ENCODE results near the gene WASF2. TPM values are rescaled to one million over a fixed set of nuclear protein-coding genes. Genes with fewer than 3 reads are reported as not detected.
"Not testable (repeated sequence)": the region's sequence is repeated elsewhere in the genome, so short reads cannot be mapped to it uniquely, and the experiment has no call there.

The WASF2 gene
- total RNA-seq, 1 donor from 2014 or later, result 183 TPM

DNA sequence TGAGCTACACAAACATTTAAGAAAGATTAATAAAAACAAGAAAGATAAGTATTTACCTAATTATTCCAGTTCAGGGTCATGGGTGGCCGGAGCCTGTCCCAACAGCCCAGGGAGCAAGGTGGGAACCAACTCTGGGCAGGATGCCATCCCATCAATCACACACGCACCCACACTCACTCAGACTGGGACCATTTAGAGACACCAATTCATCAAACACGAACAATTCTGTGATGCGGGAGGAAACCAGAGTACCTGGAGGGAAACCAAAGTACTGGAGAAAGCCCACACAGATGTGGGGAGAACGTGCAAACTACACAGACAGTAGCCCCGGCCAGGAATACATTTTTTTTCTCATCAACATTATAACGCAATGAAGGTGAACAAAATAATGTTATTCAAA lies 16.2 kb downstream of the WASF2 start:
- no peak for ATAC-seq
- intact Hi-C loops (cut with DNase I), result no loop called here
- DNase-seq (ENCODE audit: low spot score), result no peak

- intact Hi-C loops (cut with DNase I); DNase-seq (ENCODE audit: low spot score): not testable (repeated sequence)
Observed at GRCh38 chr1:27472098-27472497, 17.9 kb downstream of the WASF2 start.

GRCh38 chr1:27471477-27471876 lies 18.5 kb downstream of the WASF2 start:
- no peak for ATAC-seq
- no peak for DNase-seq (ENCODE audit: low spot score)
- intact Hi-C loops (cut with DNase I), result no loop called here

More at GRCh38 chr1:27472098-27472497, 17.9 kb downstream of the WASF2 start:
- not testable (repeated sequence) for ATAC-seq

GRCh38 chr1:27469334-27469733 lies 20.6 kb downstream of the WASF2 start:
- intact Hi-C loops (cut with DNase I), result no loop called here
- no peak for ATAC-seq

DNA sequence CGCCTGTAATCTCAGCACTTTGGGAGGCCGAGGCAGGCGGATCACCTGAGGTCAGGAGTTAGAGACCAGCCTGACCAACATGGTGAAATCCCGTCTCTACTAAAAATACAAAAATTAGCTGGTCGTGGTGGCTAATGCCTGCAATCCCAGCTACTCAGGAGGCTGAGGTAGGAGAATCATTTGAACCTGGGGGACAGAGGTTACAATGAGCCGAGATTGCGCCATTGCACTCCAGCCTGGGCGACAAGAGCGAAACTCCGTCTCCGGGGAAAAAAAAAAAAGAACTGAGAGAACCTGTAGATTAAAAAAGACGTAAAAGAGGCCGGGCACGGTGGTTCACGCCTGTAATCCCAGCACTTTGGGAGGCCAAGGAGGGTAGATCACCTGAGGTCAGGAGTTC lies 21.6 kb downstream of the WASF2 start:
- ATAC-seq; DNase-seq (ENCODE audit: low spot score); intact Hi-C loops (cut with DNase I): not testable (repeated sequence)

More at GRCh38 chr1:27469334-27469733, 20.6 kb downstream of the WASF2 start:
- DNase-seq (ENCODE audit: low spot score), result no peak

DNA sequence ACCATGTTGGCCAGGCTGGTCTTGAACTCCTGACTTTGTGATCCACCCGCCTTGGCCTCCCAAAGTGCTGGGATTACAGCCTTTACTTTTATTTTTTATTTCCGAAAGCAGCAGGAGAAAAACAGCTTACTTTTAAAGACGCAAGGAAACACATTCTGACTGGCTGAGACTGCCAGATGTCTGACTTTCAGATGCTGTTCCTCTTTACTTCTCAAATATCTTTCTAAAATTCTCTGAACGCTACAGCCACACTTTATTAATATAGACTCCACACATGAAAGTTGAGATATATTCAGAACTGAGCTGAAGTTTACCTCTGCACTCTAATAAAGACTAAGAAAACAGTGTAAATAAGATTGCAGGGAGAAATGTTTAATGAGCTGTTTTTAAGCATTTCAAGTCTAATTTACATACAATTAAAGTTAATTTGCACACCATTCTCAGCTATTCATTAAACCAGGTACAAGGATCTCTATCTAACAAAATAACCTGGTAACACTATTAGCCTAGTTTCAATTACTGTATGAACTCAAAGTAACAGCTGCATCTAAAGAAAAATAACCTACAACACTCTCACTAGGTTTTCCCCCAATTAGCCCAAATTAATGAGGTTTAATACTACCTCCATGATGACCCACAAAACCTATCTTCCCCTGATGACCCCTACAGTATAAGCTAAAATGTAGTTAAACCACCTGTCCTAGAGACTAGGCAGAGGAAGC lies 24.9 kb downstream of the WASF2 start:
- ATAC-seq (no peak), DNase-seq (ENCODE audit: low spot score) (no peak)
- intact Hi-C loops (cut with DNase I), result no loop called here

- DNase-seq (ENCODE audit: low spot score); intact Hi-C loops (cut with DNase I); ATAC-seq: not testable (repeated sequence)
Observed at GRCh38 chr1:27463916-27464315, 26.1 kb downstream of the WASF2 start.

DNA sequence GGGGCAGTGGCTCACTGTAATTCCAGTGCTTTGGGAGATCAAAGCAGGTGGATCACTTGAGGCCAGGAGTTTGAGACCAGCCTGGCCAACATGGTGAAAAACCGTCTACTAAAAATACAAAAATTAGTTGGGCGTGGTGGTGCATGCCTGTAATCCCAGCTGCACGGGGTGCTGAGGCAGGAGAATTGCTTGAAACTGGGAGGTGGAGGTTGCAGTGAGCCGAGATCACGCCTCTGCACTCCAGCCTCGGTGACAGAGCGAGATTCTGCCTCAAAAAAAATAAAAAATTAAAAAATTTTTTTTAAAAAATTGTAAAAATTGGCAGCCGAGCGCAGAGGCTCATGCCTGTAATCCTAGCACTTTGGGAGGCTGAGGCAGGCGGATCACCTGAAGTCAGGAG lies 31.4 kb downstream of the WASF2 start:
- DNase-seq (ENCODE audit: low spot score); intact Hi-C loops (cut with DNase I); ATAC-seq: not testable (repeated sequence)

GRCh38 chr1:27455139-27455811 lies 34.7 kb downstream of the WASF2 start:
- DNase-seq (ENCODE audit: low spot score), result no peak
- intact Hi-C loops (cut with DNase I), result no loop called here
- ATAC-seq, result no peak

DNA sequence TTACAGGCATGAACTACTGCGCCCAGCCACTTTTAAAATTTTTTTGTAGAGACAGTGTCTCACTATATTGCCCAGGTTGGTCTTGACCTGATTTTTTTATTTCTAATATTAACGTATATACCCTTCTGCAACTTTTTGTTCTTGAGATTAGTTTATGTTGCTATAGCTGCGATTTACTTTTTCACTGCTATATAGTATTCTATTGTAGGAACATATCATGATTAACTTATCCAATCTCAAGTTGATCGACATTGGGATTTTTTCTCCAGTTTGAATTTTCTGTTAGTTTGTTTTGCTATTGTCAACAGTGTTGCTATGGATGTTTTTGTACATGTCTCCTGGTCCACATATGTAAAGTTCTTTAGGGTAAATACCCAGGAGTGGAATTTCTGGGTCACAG lies 35.4 kb downstream of the WASF2 start:
- ATAC-seq (no peak), DNase-seq (ENCODE audit: low spot score) (no peak)
- intact Hi-C loops (cut with DNase I), result no loop called here

GRCh38 chr1:27451343-27451742 lies 38.6 kb downstream of the WASF2 start:
- ATAC-seq, result no peak
- intact Hi-C loops (cut with DNase I), result no loop called here
- DNase-seq (ENCODE audit: low spot score), result no peak

GRCh38 chr1:27448982-27449381 lies 41.0 kb downstream of the WASF2 start:
- intact Hi-C loops (cut with DNase I), result no loop called here
- ATAC-seq, result no peak
- DNase-seq (ENCODE audit: low spot score), result no peak

- no peak for DNase-seq (ENCODE audit: low spot score)
- intact Hi-C loops (cut with DNase I), result no loop called here
- no peak for ATAC-seq
Observed at GRCh38 chr1:27447883-27448282, 42.1 kb downstream of the WASF2 start.

DNA sequence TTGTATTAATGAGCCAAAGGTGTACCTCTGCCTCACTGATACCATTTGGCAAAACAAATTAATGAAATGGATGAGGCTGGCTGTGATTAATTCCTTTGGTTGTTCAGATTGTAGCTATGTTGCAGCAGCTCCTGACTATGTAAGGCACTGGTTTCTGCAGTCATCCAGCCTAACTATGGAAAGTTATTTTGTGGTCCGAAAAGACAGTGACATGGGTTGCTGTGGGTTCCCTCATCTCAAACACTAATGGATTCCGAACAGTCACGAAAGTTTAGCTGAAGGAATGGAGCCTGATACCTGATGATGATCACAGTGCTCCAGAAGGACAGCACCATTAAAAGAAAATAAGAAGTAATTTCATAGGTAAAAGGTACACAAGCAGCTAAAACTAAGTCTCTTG lies 42.6 kb downstream of the WASF2 start:
- intact Hi-C loops (cut with DNase I), result no loop called here

DNA sequence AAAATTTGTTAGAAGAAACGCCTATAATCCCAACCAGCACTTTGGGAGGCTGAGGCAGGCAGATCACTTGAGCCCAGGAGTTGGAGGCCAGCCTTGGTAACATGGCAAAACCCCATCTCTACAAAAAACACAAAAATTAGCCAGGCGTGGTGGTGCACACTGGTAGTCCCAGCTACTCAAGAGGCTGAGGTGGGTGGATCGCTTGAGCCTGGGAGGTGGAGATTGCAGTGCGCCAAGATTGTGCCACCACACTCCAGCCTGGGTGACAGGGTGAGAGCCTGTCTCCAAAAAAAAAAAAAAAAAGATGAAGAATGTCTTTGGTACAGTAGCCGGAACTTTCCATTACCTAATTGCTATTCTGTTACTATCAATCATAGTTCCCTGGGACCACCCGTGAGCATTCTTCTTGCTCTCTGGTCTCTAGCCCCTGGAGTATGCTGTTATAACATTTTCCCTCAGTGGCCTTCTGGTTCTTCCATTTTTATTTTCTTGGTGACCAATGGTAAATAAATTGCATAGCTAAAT lies 43.4 kb downstream of the WASF2 start:
- no peak for ATAC-seq
- intact Hi-C loops (cut with DNase I), result no loop called here
- DNase-seq (ENCODE audit: low spot score), result no peak

More for the DNA sequence above, 42.6 kb downstream of the WASF2 start:
- no peak for ATAC-seq
- DNase-seq (ENCODE audit: low spot score), result no peak

- ATAC-seq, result no peak
- no peak for DNase-seq (ENCODE audit: low spot score)
- intact Hi-C loops (cut with DNase I), result no loop called here
Observed at GRCh38 chr1:27445177-27445936, 44.6 kb downstream of the WASF2 start.

DNA sequence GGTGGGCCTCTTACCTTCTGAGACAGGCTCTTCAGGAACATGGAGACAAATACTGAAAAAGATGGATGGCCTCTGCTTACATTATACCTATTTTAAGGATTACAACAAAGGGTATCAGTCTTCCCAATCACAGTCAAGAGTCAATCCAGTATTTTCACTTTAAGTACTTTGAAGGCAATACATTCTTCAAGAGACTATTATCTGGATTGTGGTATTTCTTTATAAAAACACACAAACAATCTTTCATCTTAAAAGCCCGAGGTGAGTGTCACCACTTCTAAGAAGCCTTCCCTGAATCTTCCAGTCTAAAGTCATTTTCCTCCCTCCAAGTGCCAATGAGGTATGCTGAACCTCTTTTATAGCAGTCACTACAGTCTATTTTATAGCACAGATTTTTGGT lies 45.3 kb downstream of the WASF2 start:
- no peak for ATAC-seq
- DNase-seq (ENCODE audit: low spot score), result no peak
- intact Hi-C loops (cut with DNase I), result no loop called here

DNA sequence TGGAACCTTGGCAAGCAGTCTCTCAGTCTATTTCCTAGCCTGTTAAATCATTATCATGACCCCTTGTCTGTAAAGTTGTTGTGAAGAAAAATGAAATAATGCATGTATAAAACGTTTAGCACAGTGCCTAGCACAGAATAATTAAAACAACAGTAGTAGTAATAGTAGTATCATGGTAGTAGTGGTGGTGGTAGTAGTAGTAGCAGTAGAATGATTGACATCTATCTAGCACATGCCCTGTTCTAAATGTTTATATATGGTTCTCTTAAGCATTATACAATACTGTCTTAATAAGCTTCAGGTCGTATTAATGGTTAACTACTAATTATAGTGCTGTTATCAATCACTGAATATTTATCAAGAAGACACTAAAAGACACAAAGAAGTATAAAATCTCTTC lies 50.8 kb downstream of the WASF2 start:
- ATAC-seq, result no peak
- intact Hi-C loops (cut with DNase I), result no loop called here
- no peak for DNase-seq (ENCODE audit: low spot score)

DNA sequence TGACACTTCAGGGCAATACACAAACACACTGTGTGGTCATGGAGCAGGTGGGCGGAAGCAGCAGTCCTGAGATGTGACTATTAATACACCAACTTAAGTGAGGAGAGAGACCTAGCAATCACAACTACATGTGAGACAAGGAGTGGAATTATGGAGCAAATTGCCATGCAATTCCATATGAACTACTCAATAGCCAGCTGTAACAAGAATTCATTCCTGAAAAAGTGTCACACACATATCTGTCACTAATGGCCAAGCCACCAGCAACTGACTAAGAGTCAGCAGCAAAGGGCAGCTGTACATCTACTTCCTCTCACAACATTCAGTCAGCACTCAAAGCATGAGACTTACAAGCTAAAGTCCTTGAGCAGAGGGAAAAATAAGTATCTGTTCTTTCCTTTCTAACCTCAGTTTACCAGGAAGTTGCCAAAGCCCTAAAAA lies 51.3 kb downstream of the WASF2 start:
- no peak for DNase-seq (ENCODE audit: low spot score)
- no peak for ATAC-seq
- intact Hi-C loops (cut with DNase I), result no loop called here
